ENCODE results near the gene C1orf115.

Gene C1orf115

DNA sequence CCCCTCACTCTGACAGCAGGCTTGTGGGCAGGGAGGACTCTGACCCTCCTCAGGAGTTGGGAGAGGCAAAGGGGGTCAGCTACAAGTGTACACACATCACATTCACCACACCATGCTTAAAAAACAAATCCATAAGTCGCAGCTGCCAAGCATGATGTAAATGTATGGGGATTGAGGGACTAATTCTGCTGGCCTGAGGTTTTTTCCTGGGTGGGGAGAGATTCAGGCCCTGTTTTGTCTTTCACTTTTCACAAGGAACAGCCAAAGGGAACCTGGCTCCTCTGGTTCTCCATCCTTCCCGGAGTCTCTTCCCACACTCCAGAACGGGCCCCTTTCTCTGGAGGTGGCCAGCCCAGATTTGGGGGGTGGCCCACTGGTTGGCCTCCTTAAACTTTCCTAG lies 56.7 kb downstream of the C1orf115 start:
- Histone ChIP-seq H3K36me3 (ENCODE audit: control insufficient read depth in 1 of 2, insufficient read depth in 2 of 2, low read depth in 1 of 2, low read length in 2 of 2) (peaks cover 0 to 3% of the 10 kb centered on the region in 2 experiments), H2BK12ac (ENCODE audit: low read length in 2 of 2) (no peak overlapping the region), H3K23ac (ENCODE audit: low read length in 2 of 2) (no peak overlapping the region), H2BK5ac (ENCODE audit: low read depth, low read length, poor library complexity, severe bottlenecking) (no peak overlapping the region), H3K4me1 (ENCODE audit: control insufficient read depth, insufficient read depth, low read depth, low read length) (peaks cover 11% of the 10 kb centered on the region), H3K14ac (ENCODE audit: low read length in 2 of 2) (no peak overlapping the region), H3K18ac (ENCODE audit: low read depth in 1 of 2, low read length in 2 of 2) (no peak overlapping the region), H3K4ac (ENCODE audit: low read depth in 1 of 2, low read length in 2 of 2) (no peak overlapping the region), H2AFZ (ENCODE audit: low read depth, low read length) (no peak overlapping the region), H3K79me1 (replicated peaks; ENCODE audit: low read length, poor library complexity, severe bottlenecking) (peaks cover 20% of the 10 kb centered on the region), H3K27me3 (ENCODE audit: control insufficient read depth in 1 of 2, insufficient read depth in 1 of 2, low read length in 2 of 2) (peaks cover 0 to 9% of the 10 kb centered on the region in 2 experiments), H3K27ac (ENCODE audit: low read length, poor library complexity, severe bottlenecking) (no peak overlapping the region), H2BK120ac (ENCODE audit: low read depth, low read length) (no peak overlapping the region), H4K8ac (ENCODE audit: low read length) (no peak overlapping the region), H2AK5ac (ENCODE audit: low read length, severe bottlenecking) (peak overlapping the region; percentile 65), H3K9me3 (ENCODE audit: control insufficient read depth, low read length) (no peaks in the 10 kb centered on the region), H3K9ac (ENCODE audit: low read length) (no peak overlapping the region), H2BK15ac (ENCODE audit: low read depth, poor library complexity, severe bottlenecking) (no peak overlapping the region), H4K91ac (ENCODE audit: low read length) (no peak overlapping the region), H3K4me2 (ENCODE audit: low read length, poor library complexity, severe bottlenecking) (no peak overlapping the region), H3K4me3 (ENCODE audit: insufficient read depth in 1 of 2, low read depth in 1 of 2, low read length in 2 of 2) (peak overlapping the region in 1 of 2 experiments; percentile 35)
- 98% methylated on average over 2 of the region's 3 CpGs for WGBS
- DNase-seq = no peak

DNA sequence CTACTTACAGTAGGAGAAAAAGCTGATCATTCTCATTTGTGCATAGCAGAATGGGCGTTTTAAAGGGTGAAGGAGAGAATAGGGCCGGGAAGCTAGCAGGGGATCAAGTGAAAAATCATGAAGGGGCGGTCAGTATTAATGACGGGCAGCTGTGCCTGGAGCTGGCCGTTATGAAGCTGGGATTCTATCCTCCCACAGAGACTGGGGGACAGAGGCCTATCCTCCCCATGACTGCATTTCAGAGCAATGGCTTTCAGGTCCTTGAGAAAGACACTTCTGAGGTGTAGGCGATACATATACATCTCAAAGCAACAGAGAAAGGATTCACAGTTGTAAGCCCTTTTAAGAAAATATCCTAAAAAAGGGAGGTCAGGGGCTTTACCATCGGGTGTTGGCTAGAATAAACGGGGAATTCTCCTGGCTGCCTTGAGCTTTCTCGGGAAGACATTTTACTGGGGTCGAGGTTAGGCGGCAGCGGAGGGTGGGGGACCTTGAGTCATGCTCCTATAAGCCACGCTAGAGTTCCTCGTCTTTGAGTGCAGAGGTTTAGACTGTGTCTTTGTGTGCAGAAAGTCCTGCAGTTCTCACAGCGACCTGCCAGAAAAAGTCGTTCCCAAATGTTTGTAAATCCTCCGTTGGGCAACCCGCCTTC lies 57.4 kb downstream of the C1orf115 start:
- Histone ChIP-seq H4K91ac (ENCODE audit: low read length) (no peak overlapping the region), H3K36me3 (ENCODE audit: control insufficient read depth in 1 of 2, insufficient read depth in 2 of 2, low read depth in 1 of 2, low read length in 2 of 2) (peaks cover 0 to 3% of the 10 kb centered on the region in 2 experiments), H3K18ac (ENCODE audit: low read depth in 1 of 2, low read length in 2 of 2) (peak overlapping the region in 1 of 2 experiments; percentile 61), H3K4ac (ENCODE audit: low read depth in 1 of 2, low read length in 2 of 2) (peak overlapping the region; percentile 24 to 26), H3K4me3 (ENCODE audit: insufficient read depth in 1 of 2, low read depth in 1 of 2, low read length in 2 of 2) (peak overlapping the region; percentile 87 to 88), H2BK15ac (ENCODE audit: low read depth, poor library complexity, severe bottlenecking) (no peak overlapping the region), H2BK12ac (ENCODE audit: low read length in 2 of 2) (peak overlapping the region in 1 of 2 experiments; percentile 29), H3K27ac (ENCODE audit: low read length, poor library complexity, severe bottlenecking) (peak overlapping the region; percentile 5), H3K27me3 (ENCODE audit: control insufficient read depth in 1 of 2, insufficient read depth in 1 of 2, low read length in 2 of 2) (peaks cover 0 to 9% of the 10 kb centered on the region in 2 experiments), H3K4me1 (ENCODE audit: control insufficient read depth, insufficient read depth, low read depth, low read length) (peaks cover 11% of the 10 kb centered on the region), H3K79me1 (replicated peaks; ENCODE audit: low read length, poor library complexity, severe bottlenecking) (peaks cover 21% of the 10 kb centered on the region), H3K4me2 (ENCODE audit: low read length, poor library complexity, severe bottlenecking) (peak overlapping the region; percentile 93), H3K9me3 (ENCODE audit: control insufficient read depth, low read length) (no peaks in the 10 kb centered on the region), H2AFZ (ENCODE audit: low read depth, low read length) (peak overlapping the region; percentile 49), H2BK120ac (ENCODE audit: low read depth, low read length) (peak overlapping the region; percentile 54), H3K23ac (ENCODE audit: low read length in 2 of 2) (no peak overlapping the region), H3K9ac (ENCODE audit: low read length) (peak overlapping the region; percentile 84), H3K14ac (ENCODE audit: low read length in 2 of 2) (no peak overlapping the region), H2AK5ac (ENCODE audit: low read length, severe bottlenecking) (no peak overlapping the region), H2BK5ac (ENCODE audit: low read depth, low read length, poor library complexity, severe bottlenecking) (no peak overlapping the region), H4K8ac (ENCODE audit: low read length) (peak overlapping the region; percentile 12)
- WGBS = 20% methylated on average over 17 of the region's 18 CpGs
- DNase-seq = no peak

- peak within 1 kb of the TSS; percentile 61 to 69 for H3K18ac ChIP-seq (ENCODE audit: low read depth in 1 of 2, low read length in 2 of 2)
- peak within 1 kb of the TSS; percentile 24 to 89 for H3K4ac ChIP-seq (ENCODE audit: low read depth in 1 of 2, low read length in 2 of 2)
- H2BK12ac ChIP-seq (ENCODE audit: low read length in 2 of 2) = peak within 1 kb of the TSS; percentile 37 to 80
- peak within 1 kb of the TSS; percentile 47 for H4K8ac ChIP-seq (ENCODE audit: low read length)
- peak within 1 kb of the TSS; percentile 68 for H2BK120ac ChIP-seq (ENCODE audit: low read depth, low read length)
- peak within 1 kb of the TSS; percentile 93 for H3K4me2 ChIP-seq (ENCODE audit: low read length, poor library complexity, severe bottlenecking)
- peaks cover 0 to 3% of the 10 kb centered on the region in 2 experiments for H3K36me3 ChIP-seq (ENCODE audit: control insufficient read depth in 1 of 2, insufficient read depth in 2 of 2, low read depth in 1 of 2, low read length in 2 of 2)
- no peak within 1 kb of the TSS for H2BK5ac ChIP-seq (ENCODE audit: low read depth, low read length, poor library complexity, severe bottlenecking)
- H3K9ac ChIP-seq (ENCODE audit: low read length) = peak within 1 kb of the TSS; percentile 84
- peak within 1 kb of the TSS; percentile 65 for H2BK15ac ChIP-seq (ENCODE audit: low read depth, poor library complexity, severe bottlenecking)
- H3K27ac ChIP-seq (ENCODE audit: low read length, poor library complexity, severe bottlenecking) = peak within 1 kb of the TSS; percentile 5
- peaks cover 0 to 8% of the 10 kb centered on the region in 2 experiments for H3K27me3 ChIP-seq (ENCODE audit: control insufficient read depth in 1 of 2, insufficient read depth in 1 of 2, low read length in 2 of 2)
- peak within 1 kb of the TSS; percentile 87 to 88 for H3K4me3 ChIP-seq (ENCODE audit: insufficient read depth in 1 of 2, low read depth in 1 of 2, low read length in 2 of 2)
- peaks cover 11% of the 10 kb centered on the region for H3K4me1 ChIP-seq (ENCODE audit: control insufficient read depth, insufficient read depth, low read depth, low read length)
- peak within 1 kb of the TSS; percentile 71 to 75 for H3K23ac ChIP-seq (ENCODE audit: low read length in 2 of 2)
- no peak within 1 kb of the TSS for H2AK5ac ChIP-seq (ENCODE audit: low read length, severe bottlenecking)
- peak within 1 kb of the TSS; percentile 93 for H4K91ac ChIP-seq (ENCODE audit: low read length)
- H3K14ac ChIP-seq (ENCODE audit: low read length in 2 of 2) = peak within 1 kb of the TSS; percentile 57 to 65
- WGBS = 1% methylated on average over 59 of the region's 77 CpGs
- peaks cover 24% of the 10 kb centered on the region for H3K79me1 ChIP-seq (replicated peaks; ENCODE audit: low read length, poor library complexity, severe bottlenecking)
- DNase-seq = peak; percentile 90
- no peaks in the 10 kb centered on the region for H3K9me3 ChIP-seq (ENCODE audit: control insufficient read depth, low read length)
- peak within 1 kb of the TSS; percentile 94 for H2AFZ ChIP-seq (ENCODE audit: low read depth, low read length)
Observed at GRCh38 chr1:220748089-220748934, 58.1 kb downstream of the C1orf115 start, which contains the start of gene MTARC2. MTARC2 (plus strand) TSS chr1:220748322; CDS start chr1:220748532, 210 bp downstream.
